Stomach (tissue), 4 donors: ENCODE data around the gene PTPN4.

Experiments
- EP300 ChIP-seq: sonication (generic); formaldehyde crosslinking; IDR thresholded peaks from one replicate; pipeline ENCODE4 v1.6.1; 2017; ENCODE audit warnings: antibody characterized with exemption
- POLR2A ChIP-seq, 4 donors: fragments of 450-650 bp; IDR thresholded peaks; one replicate each; pipeline ENCODE4 v1.6.1; 2016; ENCODE audit warnings: antibody characterized with exemption in 4 of 4, control low read depth in 2 of 4, mild to moderate bottlenecking in 1 of 4, moderate library complexity in 1 of 4
- POLR2AphosphoS5 ChIP-seq, 3 donors: sonication (generic); formaldehyde crosslinking; IDR thresholded peaks; one replicate each; pipeline ENCODE4 v1.6.1; 2016; ENCODE audit warnings: antibody characterized with exemption in 3 of 3
- TF ChIP-seq, protein P1 (sequence below), 7 experiments: fragments of 450-650 bp in 4 of 7; fragments of 200-600 bp in 3 of 7; sonication (generic) in 3 of 7; IDR thresholded peaks; one replicate each; pipeline ENCODE4 v1.5.1; 2016 to 2019; ENCODE audit warnings: antibody characterized with exemption in 7 of 7, control low read depth in 2 of 7, mild to moderate bottlenecking in 1 of 7

- TF ChIP-seq POLR2A (IDR thresholded peaks at IDR 0.05) (no peak), EP300 (no peak), POLR2AphosphoS5 (IDR thresholded peaks at IDR 0.05) (no peak)
- TF ChIP-seq, protein P1, sequence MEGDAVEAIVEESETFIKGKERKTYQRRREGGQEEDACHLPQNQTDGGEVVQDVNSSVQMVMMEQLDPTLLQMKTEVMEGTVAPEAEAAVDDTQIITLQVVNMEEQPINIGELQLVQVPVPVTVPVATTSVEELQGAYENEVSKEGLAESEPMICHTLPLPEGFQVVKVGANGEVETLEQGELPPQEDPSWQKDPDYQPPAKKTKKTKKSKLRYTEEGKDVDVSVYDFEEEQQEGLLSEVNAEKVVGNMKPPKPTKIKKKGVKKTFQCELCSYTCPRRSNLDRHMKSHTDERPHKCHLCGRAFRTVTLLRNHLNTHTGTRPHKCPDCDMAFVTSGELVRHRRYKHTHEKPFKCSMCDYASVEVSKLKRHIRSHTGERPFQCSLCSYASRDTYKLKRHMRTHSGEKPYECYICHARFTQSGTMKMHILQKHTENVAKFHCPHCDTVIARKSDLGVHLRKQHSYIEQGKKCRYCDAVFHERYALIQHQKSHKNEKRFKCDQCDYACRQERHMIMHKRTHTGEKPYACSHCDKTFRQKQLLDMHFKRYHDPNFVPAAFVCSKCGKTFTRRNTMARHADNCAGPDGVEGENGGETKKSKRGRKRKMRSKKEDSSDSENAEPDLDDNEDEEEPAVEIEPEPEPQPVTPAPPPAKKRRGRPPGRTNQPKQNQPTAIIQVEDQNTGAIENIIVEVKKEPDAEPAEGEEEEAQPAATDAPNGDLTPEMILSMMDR (IDR thresholded peaks at IDR 0.05), result no peak
Observed at GRCh38 chr2:120018549-120018948, 258.8 kb downstream of the PTPN4 start.
